Progenitor cell of endocrine pancreas (in vitro differentiated cells): Measurements from ENCODE around the gene TCEA3. TPM values are rescaled to one million over a fixed set of nuclear protein-coding genes. Genes with fewer than 3 reads are reported as not detected.

ENCODE experiments used
- DNase-seq: peaks from one replicate; pipeline ENCODE4 v3.0.0; 2021; ENCODE audit warnings: low spot score; ENCODE audit not compliant: unreplicated experiment
- H3K27ac Mint-ChIP-seq: 2 replicates; pipeline ENCODE4 v1.8.0; 2021; ENCODE audit warnings: mild to moderate bottlenecking, moderate library complexity, mixed read lengths
- H3K27me3 Mint-ChIP-seq: 2 replicates; pipeline ENCODE4 v1.8.0; 2021; ENCODE audit warnings: mixed read lengths
- H3K36me3 Mint-ChIP-seq: 2 replicates; pipeline ENCODE4 v1.8.0; 2022; ENCODE audit warnings: mixed read lengths; ENCODE audit not compliant: insufficient read depth
- H3K4me1 Mint-ChIP-seq: 2 replicates; pipeline ENCODE4 v1.8.0; 2021; ENCODE audit warnings: low read depth, mixed read lengths
- H3K4me3 Mint-ChIP-seq: 2 replicates; pipeline ENCODE4 v1.8.0; 2021; ENCODE audit warnings: low read depth, mild to moderate bottlenecking, moderate library complexity, mixed read lengths
- H3K9me3 Mint-ChIP-seq: 2 replicates; pipeline ENCODE4 v1.8.0; 2021; ENCODE audit warnings: low read depth, mixed read lengths
- CTCF ChIP-seq: fragments of 200-600 bp; sonication (generic); IDR thresholded peaks from one replicate; pipeline ENCODE4 v1.5.0; 2021; ENCODE audit warnings: antibody characterized with exemption, mild to moderate bottlenecking; ENCODE audit not compliant: unreplicated experiment
- total RNA-seq: library from RNA; stranded (reverse); gene quantifications from 2 replicates; pipeline ENCODE4 v1.2.1, GENCODE V29; 2021

The TCEA3 gene
- total RNA-seq, 1 donor from 2014 or later, result 12.9 TPM

DNA sequence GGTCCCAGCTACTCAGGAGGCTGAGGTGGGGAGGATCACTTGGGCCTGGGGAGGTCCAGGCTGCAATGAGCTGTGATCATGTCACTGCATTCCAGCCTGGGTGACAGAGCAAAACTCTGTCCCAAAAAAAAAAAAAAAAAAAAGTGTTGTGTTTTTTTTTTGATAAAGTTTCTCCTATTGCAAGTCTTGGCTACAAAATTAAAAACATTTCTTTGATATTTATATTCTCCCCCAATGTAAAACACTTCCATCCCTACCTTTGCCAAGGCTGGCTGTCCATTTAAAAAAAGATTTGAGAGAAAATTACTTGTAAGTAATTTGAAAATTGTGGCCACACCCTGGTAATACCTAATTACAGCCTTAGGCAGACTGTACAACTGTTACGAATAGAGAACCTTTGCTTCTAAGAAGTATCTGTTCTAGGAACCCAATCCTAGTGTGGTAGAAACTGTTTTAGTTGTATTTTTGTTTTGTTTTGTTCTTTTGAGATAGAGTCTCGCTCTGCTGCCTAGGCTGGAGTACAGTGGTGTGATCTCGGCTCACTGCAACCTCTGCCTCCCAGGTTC lies 66.2 kb downstream of the TCEA3 start:
- Mint-ChIP-seq H3K9me3 (peaks cover 42% of the 10 kb centered on the region), H3K4me3 (no peak overlapping the region), H3K4me1 (no peaks in the 10 kb centered on the region), H3K27ac (no peak overlapping the region), H3K27me3 (peaks cover 10% of the 10 kb centered on the region), H3K36me3 (peaks cover 50% of the 10 kb centered on the region)
- no peak for TF ChIP-seq CTCF
- no peak for DNase-seq

DNA sequence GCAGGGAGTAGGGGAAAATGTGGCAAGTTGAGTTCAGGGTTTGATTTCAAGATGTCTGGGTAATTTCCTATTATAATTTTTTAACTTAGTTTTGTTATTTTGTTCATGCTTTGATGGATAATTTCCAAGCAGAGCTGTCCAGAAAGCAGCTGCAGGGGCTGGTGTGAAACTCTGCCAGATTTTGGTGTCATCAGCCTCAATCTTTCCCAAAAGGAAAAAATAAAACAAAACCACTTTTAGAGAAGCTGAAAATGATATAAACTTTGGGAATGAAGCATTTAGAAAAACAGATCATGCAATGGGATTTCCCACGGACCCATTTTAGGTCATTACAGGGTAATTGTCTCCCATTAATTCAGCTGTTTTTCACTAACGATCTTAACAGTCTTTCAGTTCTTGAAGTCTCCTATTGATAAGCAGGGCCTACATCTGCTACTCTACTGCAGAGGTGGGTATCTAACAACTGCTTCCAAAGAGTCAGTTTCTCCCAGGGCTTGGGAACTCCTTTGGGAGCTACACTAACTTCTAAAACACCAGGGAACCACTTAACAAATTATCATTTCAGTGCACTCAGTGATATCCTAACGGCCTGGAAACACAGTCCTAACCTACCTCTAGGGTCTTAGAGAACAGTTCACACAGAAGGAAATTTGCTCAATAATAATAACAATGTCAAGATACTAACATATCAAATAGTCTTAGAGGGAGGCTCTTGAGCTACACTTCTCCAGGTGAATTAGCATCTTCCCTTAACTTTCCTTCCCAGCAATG lies 67.2 kb downstream of the TCEA3 start:
- H3K27me3 Mint-ChIP-seq, result peaks cover 12% of the 10 kb centered on the region
- no peaks in the 10 kb centered on the region for H3K4me1 Mint-ChIP-seq
- H3K27ac Mint-ChIP-seq, result no peak overlapping the region

DNA sequence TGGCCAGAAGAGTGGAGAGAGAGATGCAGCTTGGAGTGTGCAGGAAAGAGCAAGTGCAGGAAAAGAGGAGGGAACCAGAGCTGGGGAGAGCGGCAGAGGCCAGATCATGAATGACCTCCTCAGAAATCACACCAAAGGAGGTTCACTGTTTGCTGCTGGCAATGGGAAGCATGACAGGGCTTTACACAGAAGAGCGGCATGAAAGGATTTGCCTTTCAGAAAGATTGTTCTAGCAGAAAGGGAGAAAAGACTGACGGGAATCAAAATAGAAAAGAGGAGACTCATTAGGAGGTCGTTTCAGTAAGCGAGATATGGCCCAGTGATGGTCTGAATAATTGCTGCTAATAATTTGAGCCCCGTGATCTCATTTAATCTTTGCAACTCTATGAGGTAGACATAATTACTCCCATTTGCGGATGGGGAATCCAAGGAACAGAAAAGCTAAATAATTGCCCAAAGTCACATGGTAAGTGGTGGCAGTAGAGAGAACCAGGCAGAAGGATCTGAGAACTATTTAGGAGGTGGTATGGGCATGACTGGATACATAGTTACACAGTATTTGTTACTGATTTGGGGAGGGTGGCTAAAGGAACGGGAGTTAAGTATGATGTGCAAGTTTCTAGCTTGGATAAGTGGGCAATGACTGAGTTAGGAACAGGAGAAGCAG lies 67.9 kb downstream of the TCEA3 start:
- Mint-ChIP-seq H3K4me1 (no peaks in the 10 kb centered on the region), H3K36me3 (peaks cover 33% of the 10 kb centered on the region), H3K27me3 (peaks cover 12% of the 10 kb centered on the region), H3K9me3 (peaks cover 27% of the 10 kb centered on the region), H3K4me3 (no peak overlapping the region), H3K27ac (no peak overlapping the region)
- no peak for DNase-seq
- no peak for TF ChIP-seq CTCF

More for the DNA sequence above, 67.2 kb downstream of the TCEA3 start:
- H3K36me3 Mint-ChIP-seq, result peaks cover 40% of the 10 kb centered on the region
- no peak overlapping the region for H3K4me3 Mint-ChIP-seq
- DNase-seq, result no peak
- H3K9me3 Mint-ChIP-seq, result peaks cover 33% of the 10 kb centered on the region
- TF ChIP-seq CTCF, result no peak

DNA sequence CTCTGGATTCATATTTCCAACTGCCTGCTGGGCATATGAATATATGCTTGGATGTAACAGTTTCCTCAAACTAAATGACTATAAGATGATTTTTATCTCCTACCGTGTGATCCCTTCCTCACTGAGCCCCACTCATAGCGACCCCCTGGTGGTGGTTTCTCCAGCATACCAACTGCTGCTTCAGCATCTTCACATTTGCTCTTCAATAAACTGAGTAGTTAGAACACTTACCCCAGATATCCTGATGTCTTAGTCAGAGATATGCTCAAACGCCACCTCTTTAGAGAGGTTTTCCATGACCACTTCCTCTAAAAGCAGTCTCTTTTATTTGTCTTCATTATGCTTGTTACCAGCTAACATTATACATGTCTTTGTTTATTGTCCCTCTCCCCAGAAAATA lies 70.3 kb downstream of the TCEA3 start:
- no peak overlapping the region for H3K4me3 Mint-ChIP-seq
- peaks cover 15% of the 10 kb centered on the region for H3K27me3 Mint-ChIP-seq
- H3K27ac Mint-ChIP-seq, result no peak overlapping the region
- no peak for TF ChIP-seq CTCF
- DNase-seq, result no peak
- H3K4me1 Mint-ChIP-seq, result no peaks in the 10 kb centered on the region
- peaks cover 6% of the 10 kb centered on the region for H3K9me3 Mint-ChIP-seq
- H3K36me3 Mint-ChIP-seq, result peaks cover 10% of the 10 kb centered on the region

DNA sequence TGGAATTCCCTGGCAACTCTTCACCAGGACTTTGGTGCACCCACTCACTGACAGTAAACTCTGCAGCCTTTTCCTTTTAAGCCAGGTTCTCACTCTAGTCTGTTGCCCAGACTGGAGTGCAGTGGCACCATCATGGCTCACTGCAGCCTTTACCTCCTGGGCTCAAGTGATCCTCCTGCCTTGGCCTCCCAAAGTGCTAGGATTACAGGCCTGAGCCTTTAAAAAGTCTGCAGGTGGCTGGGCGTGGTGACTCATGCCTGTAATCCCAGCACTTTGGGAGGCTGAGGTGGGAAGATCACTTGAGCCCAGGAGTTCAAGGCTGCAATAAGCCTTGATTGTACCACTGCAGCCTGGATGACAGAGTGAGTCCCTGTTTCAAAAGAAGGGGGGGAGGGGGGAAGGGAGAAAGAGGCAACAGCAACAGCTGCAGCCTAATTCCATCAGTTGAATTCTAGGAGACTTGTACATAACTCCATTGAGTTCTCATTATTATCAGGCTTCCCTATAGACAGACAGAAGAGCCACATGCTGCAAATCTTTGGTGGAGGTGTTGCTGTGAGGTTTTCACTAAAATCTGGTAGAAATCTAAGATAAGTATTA lies 72.4 kb downstream of the TCEA3 start:
- TF ChIP-seq CTCF, result no peak
- no peak overlapping the region for H3K27ac Mint-ChIP-seq
- H3K9me3 Mint-ChIP-seq, result no peaks in the 10 kb centered on the region
- no peaks in the 10 kb centered on the region for H3K4me1 Mint-ChIP-seq
- DNase-seq, result no peak
- H3K4me3 Mint-ChIP-seq, result no peak overlapping the region
- peaks cover 15% of the 10 kb centered on the region for H3K27me3 Mint-ChIP-seq
- H3K36me3 Mint-ChIP-seq, result peaks cover 2% of the 10 kb centered on the region
